ENCODE measurements around the gene PPP3CB. TPM values are rescaled to one million over a fixed set of nuclear protein-coding genes. Genes with fewer than 3 reads are reported as not detected.
A peak's percentile ranks its signal among the peaks of the same experiment; 100 is the strongest.

Gene PPP3CB
- total RNA-seq, 1 donor from 2014 or later, result 49.9 TPM

DNA sequence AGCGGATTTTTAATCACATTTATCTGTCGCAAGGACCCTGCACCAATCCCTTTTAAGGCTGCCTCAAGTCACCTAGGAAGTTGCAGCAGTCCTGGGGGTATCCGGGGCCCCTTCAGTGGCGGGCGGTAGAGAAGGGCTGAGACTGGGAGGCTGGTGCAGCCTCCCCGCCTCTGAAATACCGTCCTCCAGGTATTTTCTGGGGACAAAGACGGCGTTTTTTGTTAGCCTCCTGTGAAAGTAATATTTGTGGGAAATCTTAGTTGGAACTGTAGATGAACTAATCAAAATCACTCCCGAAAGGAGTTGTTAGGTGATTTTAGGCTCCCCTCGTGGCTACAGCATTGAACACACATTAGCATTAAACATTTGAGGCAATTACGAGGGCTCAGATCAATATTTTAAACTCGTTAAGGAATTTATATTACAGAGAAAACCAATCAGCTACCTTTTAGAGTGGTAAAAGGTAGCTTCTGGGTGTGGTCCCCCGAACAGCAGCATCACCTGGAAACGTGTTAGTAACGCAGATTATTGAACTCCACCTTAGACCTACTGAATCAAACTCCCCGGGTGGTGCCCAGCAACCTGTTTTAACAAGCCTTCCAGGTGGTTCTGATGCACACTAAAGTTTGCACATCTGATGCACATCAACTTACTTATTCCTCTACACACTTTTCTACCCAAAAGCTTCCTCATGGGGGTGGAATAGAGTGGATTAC, 81.4 kb downstream of the PPP3CB start:
- Mint-ChIP-seq H3K27ac (peak overlapping the region; percentile 89), H3K4me1 (peaks cover 24% of the 10 kb centered on the region), H3K9me3 (no peaks in the 10 kb centered on the region), H3K4me3 (peak overlapping the region; percentile 78), H3K36me3 (peaks cover 1% of the 10 kb centered on the region), H3K27me3 (ENCODE audit: low read depth) (peaks cover 6% of the 10 kb centered on the region)
- TF ChIP-seq, protein P1, sequence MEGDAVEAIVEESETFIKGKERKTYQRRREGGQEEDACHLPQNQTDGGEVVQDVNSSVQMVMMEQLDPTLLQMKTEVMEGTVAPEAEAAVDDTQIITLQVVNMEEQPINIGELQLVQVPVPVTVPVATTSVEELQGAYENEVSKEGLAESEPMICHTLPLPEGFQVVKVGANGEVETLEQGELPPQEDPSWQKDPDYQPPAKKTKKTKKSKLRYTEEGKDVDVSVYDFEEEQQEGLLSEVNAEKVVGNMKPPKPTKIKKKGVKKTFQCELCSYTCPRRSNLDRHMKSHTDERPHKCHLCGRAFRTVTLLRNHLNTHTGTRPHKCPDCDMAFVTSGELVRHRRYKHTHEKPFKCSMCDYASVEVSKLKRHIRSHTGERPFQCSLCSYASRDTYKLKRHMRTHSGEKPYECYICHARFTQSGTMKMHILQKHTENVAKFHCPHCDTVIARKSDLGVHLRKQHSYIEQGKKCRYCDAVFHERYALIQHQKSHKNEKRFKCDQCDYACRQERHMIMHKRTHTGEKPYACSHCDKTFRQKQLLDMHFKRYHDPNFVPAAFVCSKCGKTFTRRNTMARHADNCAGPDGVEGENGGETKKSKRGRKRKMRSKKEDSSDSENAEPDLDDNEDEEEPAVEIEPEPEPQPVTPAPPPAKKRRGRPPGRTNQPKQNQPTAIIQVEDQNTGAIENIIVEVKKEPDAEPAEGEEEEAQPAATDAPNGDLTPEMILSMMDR (IDR thresholded peaks at IDR 0.05; ENCODE audit: unreplicated experiment), result no peak
- DNase-seq (ENCODE audit: low spot score in 2 of 2, unreplicated experiment in 2 of 2), result no peak

DNA sequence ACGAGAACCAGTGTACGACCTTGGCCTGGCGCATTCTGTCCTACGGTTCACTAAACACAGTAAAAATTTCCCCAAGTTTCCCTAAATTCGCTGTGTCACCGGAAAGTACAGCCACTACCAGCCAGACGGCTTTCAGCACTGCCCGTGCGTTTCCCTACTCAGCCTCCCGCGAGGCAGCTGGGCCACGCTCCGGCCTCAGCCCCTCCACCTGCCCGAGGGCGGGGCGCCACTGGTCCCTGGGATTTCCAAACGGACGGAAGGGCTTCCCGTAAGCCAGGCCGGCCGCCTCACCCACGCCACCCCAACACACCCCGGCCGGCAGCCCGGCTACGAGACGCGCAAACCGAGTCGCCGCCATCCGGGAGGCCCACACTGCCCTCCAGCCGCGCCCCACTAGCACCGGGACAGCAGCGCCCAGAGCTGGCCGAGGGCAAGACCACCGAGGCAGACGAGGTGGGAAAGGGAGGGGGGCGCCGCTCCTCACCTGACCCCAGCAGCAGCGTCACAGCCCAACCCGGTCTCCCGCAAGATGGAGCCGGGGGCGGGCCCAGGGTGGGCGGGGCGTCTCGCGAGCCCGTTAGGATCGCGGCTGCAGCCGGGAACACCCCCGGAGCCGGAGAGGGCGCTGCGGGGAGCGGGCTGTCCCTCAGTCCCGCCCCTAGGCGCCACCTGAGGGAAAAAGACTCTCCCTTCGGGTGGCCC, 82.1 kb downstream of the PPP3CB start, which contains the start of gene ANXA7:
Gene ANXA7, minus strand, starts transcription at position 531 of the 702 bp plus-strand sequence. CDS start 13,202 bp downstream, outside the sequence.
- Mint-ChIP-seq H3K4me3 (peak within 1 kb of the TSS; percentile 78), H3K4me1 (peaks cover 24% of the 10 kb centered on the region), H3K9me3 (no peaks in the 10 kb centered on the region), H3K36me3 (peaks cover 1% of the 10 kb centered on the region), H3K27ac (peak within 1 kb of the TSS; percentile 94), H3K27me3 (ENCODE audit: low read depth) (peaks cover 6% of the 10 kb centered on the region)
- TF ChIP-seq, protein P1 (IDR thresholded peaks at IDR 0.05; ENCODE audit: unreplicated experiment), result no peak
- peak; percentile 89 for DNase-seq (ENCODE audit: low spot score in 2 of 2, unreplicated experiment in 2 of 2)

DNA sequence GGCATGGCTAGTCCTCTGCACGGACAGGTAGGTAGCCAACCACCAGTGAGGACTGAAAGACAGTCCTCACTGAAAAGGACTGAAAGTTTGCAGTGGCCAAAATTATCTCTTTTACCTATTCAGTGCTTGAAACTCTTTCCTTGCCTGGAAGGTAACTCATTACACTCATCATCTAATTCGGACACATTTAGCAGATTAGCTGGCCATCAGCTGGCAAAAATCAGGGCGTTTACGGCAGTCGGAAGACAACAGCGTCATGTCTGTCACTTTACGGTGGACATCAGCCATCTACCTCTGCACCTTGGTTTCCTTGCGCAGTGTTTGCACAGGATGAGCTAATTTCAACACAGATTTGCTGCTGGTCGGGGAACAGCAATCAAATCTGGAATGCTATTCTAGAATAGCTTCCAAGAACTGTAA, 82.7 kb downstream of the PPP3CB start:
- peak overlapping the region; percentile 78 for H3K4me3 Mint-ChIP-seq
- no peaks in the 10 kb centered on the region for H3K9me3 Mint-ChIP-seq
- no peak for DNase-seq (ENCODE audit: low spot score in 2 of 2, unreplicated experiment in 2 of 2)
- peak overlapping the region; percentile 94 for H3K27ac Mint-ChIP-seq
- peaks cover 24% of the 10 kb centered on the region for H3K4me1 Mint-ChIP-seq
- TF ChIP-seq, protein P1 (IDR thresholded peaks at IDR 0.05; ENCODE audit: unreplicated experiment), result no peak
- H3K27me3 Mint-ChIP-seq (ENCODE audit: low read depth), result peaks cover 6% of the 10 kb centered on the region
- H3K36me3 Mint-ChIP-seq, result peaks cover 1% of the 10 kb centered on the region

DNA sequence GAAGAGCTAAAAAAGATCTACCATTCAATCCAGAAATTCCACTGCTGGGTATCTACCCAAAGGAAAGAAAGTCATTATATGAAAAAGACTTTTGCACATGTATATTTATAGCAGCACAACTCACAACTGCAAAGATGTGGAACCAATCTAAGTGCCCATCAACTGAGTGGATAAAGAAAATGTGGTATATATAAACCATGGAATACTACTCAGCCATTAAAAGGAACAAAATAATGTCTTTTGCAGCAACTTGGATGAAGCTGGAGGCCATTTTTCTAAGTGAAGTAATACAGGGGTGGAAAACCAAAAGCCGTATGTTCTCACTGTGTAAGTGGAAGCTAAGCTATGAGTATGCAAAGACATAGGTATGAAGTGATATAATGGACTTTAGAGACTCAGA, 84.9 kb downstream of the PPP3CB start:
- Mint-ChIP-seq H3K9me3 (no peaks in the 10 kb centered on the region), H3K4me3 (no peak overlapping the region), H3K36me3 (peaks cover 1% of the 10 kb centered on the region), H3K4me1 (peaks cover 24% of the 10 kb centered on the region), H3K27ac (no peak overlapping the region), H3K27me3 (ENCODE audit: low read depth) (peaks cover 6% of the 10 kb centered on the region)
- TF ChIP-seq, protein P1 (IDR thresholded peaks at IDR 0.05; ENCODE audit: unreplicated experiment), result no peak
- DNase-seq (ENCODE audit: low spot score in 2 of 2, unreplicated experiment in 2 of 2), result no peak

DNA sequence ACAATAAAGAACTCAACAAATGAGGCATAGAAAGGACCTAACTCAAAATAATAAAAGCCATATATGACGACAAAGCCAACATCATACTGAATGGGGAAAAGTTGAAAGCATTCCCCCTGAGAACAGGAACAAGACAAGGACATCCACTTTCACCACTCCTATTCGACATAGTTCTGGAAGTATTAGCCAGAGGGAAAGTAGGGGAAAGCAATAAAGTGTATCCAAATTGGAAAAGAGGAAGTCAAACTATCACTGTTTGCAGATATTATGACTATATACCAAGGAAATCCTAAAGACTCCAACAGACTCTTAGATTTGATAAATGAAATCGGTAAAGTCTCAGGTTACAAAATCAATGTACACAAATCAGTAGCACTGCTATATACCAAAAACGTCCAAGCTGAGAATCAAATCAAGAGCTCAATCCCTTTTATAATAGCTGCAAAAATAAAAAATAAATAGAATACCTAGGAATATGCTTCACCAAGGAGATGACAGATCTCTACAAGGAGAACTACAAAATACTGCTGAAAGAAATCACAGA, 86.8 kb downstream of the PPP3CB start:
- no peaks in the 10 kb centered on the region for H3K27me3 Mint-ChIP-seq (ENCODE audit: low read depth)
- TF ChIP-seq, protein P1 (IDR thresholded peaks at IDR 0.05; ENCODE audit: unreplicated experiment), result no peak
- H3K36me3 Mint-ChIP-seq, result peaks cover 1% of the 10 kb centered on the region
- DNase-seq (ENCODE audit: low spot score in 2 of 2, unreplicated experiment in 2 of 2), result no peak
- no peak overlapping the region for H3K4me3 Mint-ChIP-seq
- no peaks in the 10 kb centered on the region for H3K9me3 Mint-ChIP-seq
- H3K27ac Mint-ChIP-seq, result no peak overlapping the region
- H3K4me1 Mint-ChIP-seq, result peaks cover 13% of the 10 kb centered on the region

Data from mesothelial cell of epicardium (in vitro differentiated cells).